NCI-H345 treated with DMSO at 0.1 percent for 48 hours (cell line): ENCODE results near the gene CCDC63.

Experiments used
- DNase-seq: peaks from one replicate; lab custom pipeline; 2025; ENCODE audit not compliant: unreplicated experiment; lab: John Stamatoyannopoulos, UW

The CCDC63 gene

DNA sequence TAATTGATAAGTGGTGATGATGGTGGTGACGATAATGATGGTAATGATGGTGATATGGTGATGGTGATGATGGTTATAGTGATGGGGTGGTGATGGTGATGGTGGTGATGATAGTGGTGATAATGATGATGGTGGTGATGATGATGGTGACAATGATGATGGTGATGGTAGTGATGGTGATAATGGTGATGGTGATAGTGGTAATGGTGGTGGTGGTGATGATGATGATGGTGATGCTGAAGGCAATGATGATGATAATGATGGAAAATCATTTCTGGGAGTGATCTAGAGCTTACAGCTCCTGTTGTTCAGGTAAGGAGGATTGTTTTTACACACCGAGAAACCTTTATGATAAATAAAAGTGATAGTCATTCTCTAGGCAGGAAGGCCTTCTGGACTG is 33.9 kb downstream of the CCDC63 start:
- no peak for DNase-seq

- DNase-seq = no peak
Observed at GRCh38 chr12:110883251-110883650, 36.5 kb downstream of the CCDC63 start.

DNA sequence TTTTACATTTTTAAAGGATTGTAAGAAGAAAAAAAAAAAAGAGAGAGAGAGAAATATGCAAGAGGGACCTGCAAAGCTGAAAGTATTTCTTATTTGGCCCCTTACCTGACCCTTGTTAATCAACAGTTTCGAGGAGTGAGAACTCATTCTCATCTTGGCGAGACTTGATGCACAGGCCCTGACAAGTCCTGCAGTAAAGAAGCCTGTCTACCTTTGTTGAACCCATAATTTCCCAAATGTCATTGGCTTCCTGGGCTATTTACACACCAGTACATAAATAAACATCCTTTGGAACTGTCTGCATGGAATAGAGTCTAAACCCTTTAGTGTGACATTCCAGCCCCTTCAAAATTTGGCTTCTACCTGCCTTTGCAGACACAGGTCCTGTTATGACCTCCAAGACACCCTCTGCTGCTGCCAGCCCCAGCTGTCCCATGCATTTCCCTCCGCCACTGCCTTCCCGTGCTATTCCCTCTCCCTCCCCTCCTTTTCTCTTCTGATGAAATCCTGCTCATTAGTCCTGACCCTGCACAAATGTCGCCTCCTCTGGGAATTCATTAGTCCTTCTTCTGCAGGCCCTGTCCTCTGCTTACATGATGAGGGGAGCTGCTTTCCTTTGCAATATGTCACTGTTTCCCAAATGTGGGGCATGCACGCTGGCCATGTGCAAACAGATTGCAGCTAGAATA is 38.5 kb downstream of the CCDC63 start:
- no peak for DNase-seq

DNA sequence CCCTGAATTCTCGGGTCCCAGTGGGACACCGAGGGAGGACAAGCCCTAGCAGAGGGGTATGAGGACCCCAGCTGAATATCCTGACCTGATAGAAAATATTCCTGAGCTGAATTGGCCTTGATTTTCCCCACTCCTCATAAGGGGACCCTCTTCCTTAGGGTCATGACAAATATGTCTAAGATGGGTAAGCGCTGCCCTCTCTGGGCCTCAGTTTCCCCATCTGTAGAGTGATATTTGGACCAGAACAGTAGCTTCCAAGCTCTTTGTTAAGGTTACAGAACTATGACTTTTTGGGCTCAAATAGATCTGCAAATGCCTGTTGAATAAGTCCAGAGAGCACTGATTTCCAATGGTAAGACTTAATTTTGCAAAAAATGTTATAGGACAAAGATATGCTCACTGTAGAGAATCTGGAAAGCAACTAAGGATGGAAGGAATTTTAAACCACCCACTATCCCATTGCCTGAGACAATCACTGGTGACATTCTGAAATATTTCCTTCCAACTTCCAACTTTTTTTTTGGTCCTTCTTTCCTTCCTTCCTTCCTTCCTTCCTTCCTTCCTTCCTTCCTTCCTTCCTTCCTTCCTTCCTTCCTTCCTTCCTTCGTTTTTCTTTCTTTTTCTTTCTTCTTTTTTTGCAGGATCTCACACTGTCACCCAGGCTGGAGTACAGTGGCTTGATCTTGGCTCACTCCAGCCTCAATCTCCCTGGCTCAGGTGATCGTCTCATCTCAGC is 41.6 kb downstream of the CCDC63 start:
- no peak for DNase-seq

DNA sequence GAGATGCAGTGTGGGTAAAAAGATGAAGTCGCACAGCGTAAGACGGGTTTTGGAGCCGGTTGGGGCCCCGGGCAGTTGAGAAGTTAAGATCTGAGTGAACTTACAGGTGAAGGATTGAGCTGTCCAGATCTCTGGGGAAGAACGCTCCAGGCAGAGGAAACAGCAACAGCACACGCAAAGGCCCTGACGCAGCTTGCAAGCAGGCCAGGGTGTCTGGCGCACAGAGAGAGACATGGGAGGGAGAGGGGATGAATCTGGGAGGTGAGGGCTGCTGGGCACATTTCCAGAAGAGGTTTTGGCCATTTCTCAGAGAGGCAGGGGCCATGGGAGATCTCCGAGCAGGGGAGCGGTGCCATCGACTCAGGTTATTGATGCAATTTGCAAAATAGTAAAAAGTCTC is 42.6 kb downstream of the CCDC63 start:
- no peak for DNase-seq

DNA sequence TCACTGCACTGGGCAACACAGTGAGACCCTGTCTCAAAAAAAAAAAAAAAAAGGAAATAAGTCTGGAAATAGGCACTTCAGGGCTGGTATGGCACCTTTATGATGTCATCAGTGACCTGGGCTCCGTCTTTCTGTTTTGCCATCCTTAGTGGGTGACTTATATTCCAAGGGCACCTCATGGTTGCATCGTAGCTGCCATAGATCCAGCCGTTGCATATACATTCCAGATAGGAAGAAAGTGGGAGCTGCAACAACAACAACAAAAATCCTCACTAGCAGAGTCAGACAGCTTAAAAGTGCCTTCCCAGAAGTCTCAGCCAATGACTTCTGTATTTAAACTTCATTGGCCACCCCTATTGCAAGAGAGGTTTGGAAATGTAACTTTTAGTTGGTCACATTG is 47.2 kb downstream of the CCDC63 start:
- no peak for DNase-seq

DNA sequence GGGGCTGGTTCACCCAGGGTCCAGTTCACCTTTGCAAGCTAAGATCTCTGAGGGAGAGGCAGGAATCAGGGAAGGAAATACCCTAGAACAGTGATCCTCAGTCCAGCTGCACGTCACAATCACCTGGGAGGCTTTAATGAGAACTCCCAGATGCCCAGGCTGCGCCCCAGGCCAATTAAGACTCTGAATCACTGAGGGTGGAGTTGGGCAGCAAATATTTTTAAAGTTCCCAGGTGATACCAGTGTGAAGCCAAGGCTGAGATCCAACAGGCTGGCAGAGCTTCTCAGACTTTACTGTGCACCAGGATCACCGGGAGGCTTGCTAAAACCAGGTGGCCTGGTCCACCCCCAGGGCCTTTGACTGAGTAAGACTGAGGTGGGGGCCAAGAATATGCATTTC is 49.8 kb downstream of the CCDC63 start:
- DNase-seq = no peak

DNA sequence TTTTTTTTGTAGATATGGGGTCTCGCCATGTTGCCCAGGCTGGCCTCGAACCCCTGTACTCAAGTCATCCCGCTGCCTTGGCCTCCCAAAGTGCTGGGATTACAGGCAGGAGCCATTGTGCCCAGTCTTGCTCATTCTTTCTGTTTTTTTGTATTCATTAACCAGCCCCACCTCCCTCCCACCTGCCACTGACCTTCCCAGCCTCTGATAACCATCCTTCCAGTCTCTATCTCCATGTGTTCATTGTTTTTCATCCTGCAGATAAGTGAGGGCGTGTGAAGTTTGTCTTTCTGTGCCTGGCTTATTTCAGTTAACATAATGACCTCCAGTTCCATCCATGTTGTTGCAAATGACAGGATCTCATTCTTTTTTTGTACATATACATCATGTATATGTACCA is 54.6 kb downstream of the CCDC63 start:
- DNase-seq = no peak

GRCh38 chr12:110903511-110903910 is 56.7 kb downstream of the CCDC63 start:
- DNase-seq = no peak

- DNase-seq = no peak
Observed at GRCh38 chr12:110906083-110906482, 59.3 kb downstream of the CCDC63 start.

- no peak for DNase-seq
Observed at GRCh38 chr12:110906516-110906915, 59.7 kb downstream of the CCDC63 start.

- DNase-seq = no peak
Observed at GRCh38 chr12:110906985-110907384, 60.2 kb downstream of the CCDC63 start.

- no peak for DNase-seq
Observed at GRCh38 chr12:110907583-110907982, 60.8 kb downstream of the CCDC63 start.

GRCh38 chr12:110908377-110909152 is 61.8 kb downstream of the CCDC63 start:
- no peak for DNase-seq

DNA sequence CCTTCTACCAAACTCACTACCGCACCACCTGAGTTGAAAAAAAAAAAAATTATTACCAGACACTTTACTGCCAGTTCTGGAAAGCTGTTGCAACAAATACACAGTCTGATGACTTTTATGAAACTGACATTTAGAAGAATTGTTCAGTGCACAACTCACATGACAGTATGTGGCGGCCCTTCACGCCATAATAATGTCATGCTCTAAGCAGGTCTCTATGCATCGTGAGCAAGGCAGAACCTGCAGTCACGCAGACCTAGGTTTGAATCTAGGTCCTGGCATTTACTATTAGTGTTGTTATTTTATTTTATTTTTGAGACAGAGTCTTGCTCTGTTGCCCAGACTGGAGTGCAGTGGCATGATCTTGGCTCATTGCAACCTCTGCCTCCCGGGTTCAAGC is 65.5 kb downstream of the CCDC63 start:
- DNase-seq = no peak

- DNase-seq = no peak
Observed at GRCh38 chr12:110913119-110914056, 66.6 kb downstream of the CCDC63 start.

- DNase-seq = no peak
Observed at GRCh38 chr12:110916295-110916875, 69.6 kb downstream of the CCDC63 start.

- DNase-seq = no peak
Observed at GRCh38 chr12:110917467-110917866, 70.7 kb downstream of the CCDC63 start.

DNA sequence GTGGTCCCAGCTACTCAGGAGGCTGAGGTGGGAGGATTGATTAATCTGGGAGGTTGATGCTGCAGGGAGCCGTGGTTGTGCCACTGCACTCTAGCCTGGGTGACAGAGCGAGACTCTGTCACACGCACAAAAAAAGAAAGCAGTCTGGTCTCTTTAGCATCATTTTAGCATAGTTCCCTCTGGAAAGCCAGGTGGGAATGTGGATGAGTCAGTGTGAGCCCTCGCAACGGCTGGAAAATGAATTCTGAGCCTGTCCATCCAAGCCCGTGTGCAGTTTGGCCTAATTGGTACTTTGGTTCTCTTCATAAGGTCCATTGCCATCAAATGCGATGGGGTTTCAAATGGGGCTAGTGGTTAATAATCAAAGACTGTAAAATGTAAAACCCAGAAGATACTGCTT is 71.2 kb downstream of the CCDC63 start:
- no peak for DNase-seq

- no peak for DNase-seq
Observed at GRCh38 chr12:110919720-110920119, 72.9 kb downstream of the CCDC63 start.
